ENCODE data around the gene ZFPM1. TPM values are rescaled to one million over a fixed set of nuclear protein-coding genes. Genes with fewer than 3 reads are reported as not detected.

Gene ZFPM1
- total and polyA plus RNA-seq, 4 donors = 0.59 to 8.7 (median 5.7) TPM

DNA sequence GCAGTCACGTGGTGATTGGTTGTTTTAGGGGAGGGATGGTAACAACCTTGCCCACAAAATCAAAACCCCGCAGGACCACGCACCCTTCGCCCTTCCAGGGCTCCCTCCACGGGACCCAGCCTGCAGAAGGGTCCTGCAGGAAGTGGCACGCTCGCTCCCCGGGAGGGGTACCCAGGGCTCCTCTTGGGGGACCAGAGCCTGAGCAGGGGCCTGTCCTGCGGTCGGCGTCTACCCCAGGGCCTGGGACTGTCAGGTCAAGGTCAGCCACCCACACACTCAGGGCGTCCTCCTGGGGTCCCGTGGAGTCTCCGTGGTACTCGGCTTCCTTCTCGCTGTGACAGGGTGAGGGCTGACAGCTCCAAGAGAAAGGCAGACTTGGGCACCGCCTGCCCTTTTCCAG lies 36.4 kb upstream of the ZFPM1 start:
- Histone ChIP-seq H3K4me1 (ENCODE audit: control insufficient read depth, insufficient read depth, low read length) (peaks cover 18% of the 10 kb centered on the region), H3K27me3 (ENCODE audit: control insufficient read depth, insufficient read depth, low read length) (no peaks in the 10 kb centered on the region), H3K27ac (ENCODE audit: low read depth, low read length) (no peak overlapping the region), H3K4me3 (ENCODE audit: low read depth, low read length) (no peak overlapping the region), H3K9me3 (ENCODE audit: control insufficient read depth, insufficient read depth, low read length) (no peaks in the 10 kb centered on the region), H3K36me3 (ENCODE audit: control insufficient read depth, insufficient read depth, low read length) (peaks cover 37% of the 10 kb centered on the region)
- 83% methylated on average over 16 of the region's 17 CpGs for WGBS (ENCODE audit: insufficient coverage)
- DNase-seq (ENCODE audit: low read depth in 4 of 6, low spot score in 6 of 6) = no peak

DNA sequence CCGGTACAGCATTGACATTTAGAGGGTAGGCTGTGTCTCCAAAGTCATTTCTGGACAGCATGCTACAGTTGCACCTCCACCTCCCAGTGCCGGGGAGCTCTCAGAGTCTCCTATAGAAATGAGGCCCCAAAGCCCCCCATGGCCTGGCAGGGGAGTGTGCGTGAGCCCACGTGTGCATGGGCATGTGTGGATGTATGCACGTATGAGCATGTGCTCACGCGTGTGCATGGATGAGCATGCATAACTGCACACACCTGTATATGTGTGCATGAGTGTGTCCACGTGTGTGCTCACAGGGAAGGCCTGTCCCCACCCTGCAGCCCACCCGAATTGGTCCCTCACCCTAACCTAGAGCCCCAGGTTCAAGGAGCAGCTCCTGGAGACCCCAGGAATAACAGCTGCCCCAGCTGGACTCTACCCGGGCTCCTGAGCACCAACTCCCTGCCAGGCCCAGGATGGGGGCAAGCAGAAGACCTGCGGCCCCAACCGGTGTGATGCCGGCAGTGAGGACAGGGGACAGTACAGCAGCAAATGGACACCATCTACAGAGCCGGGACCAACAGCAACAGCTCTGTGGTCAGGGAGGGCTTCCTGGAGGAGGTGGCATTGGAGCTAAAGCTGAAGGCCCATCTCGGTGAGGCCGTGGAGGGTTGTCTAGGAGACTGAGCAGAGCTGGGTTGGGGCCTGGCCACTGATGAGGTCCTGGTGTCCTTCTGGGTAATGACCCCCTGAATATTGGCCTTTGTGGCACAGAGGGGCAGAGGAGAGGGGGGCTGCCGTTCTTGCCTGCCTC lies 35.2 kb upstream of the ZFPM1 start:
- peaks cover 34% of the 10 kb centered on the region for H3K36me3 ChIP-seq (ENCODE audit: control insufficient read depth, insufficient read depth, low read length)
- no peak for DNase-seq (ENCODE audit: low read depth in 4 of 6, low spot score in 6 of 6)
- H3K9me3 ChIP-seq (ENCODE audit: control insufficient read depth, insufficient read depth, low read length) = no peaks in the 10 kb centered on the region
- peaks cover 15% of the 10 kb centered on the region for H3K4me1 ChIP-seq (ENCODE audit: control insufficient read depth, insufficient read depth, low read length)
- WGBS (ENCODE audit: insufficient coverage) = 86% methylated on average over 16 of the region's 17 CpGs
- no peak overlapping the region for H3K4me3 ChIP-seq (ENCODE audit: low read depth, low read length)
- no peaks in the 10 kb centered on the region for H3K27me3 ChIP-seq (ENCODE audit: control insufficient read depth, insufficient read depth, low read length)
- H3K27ac ChIP-seq (ENCODE audit: low read depth, low read length) = no peak overlapping the region

DNA sequence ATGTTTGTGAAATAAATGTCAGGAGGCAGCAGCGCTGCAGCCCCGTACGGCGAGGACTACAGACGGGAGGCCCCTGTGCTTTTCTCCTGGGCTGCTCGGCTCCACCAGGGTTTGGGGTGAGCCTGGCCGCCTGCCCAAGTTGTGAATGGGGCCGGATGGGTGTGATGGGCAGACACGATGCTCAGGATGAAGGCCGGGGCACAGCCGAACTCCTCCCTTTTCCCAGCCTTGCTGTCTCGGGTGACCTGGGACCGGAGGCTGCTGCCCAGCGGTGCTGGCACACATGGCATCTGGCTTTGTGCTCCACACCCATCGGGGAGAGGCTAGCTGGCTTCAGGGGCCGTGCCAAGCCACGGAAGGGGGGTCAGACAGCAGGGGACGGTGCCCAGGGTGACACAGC lies 34.2 kb upstream of the ZFPM1 start:
- Histone ChIP-seq H3K9me3 (ENCODE audit: control insufficient read depth, insufficient read depth, low read length) (no peaks in the 10 kb centered on the region), H3K27ac (ENCODE audit: low read depth, low read length) (no peak overlapping the region), H3K27me3 (ENCODE audit: control insufficient read depth, insufficient read depth, low read length) (no peaks in the 10 kb centered on the region), H3K36me3 (ENCODE audit: control insufficient read depth, insufficient read depth, low read length) (peaks cover 27% of the 10 kb centered on the region), H3K4me1 (ENCODE audit: control insufficient read depth, insufficient read depth, low read length) (peaks cover 16% of the 10 kb centered on the region), H3K4me3 (ENCODE audit: low read depth, low read length) (no peak overlapping the region)
- WGBS (ENCODE audit: insufficient coverage) = 70% methylated on average over 18 of the region's 18 CpGs
- DNase-seq (ENCODE audit: low read depth in 4 of 6, low spot score in 6 of 6) = no peak

DNA sequence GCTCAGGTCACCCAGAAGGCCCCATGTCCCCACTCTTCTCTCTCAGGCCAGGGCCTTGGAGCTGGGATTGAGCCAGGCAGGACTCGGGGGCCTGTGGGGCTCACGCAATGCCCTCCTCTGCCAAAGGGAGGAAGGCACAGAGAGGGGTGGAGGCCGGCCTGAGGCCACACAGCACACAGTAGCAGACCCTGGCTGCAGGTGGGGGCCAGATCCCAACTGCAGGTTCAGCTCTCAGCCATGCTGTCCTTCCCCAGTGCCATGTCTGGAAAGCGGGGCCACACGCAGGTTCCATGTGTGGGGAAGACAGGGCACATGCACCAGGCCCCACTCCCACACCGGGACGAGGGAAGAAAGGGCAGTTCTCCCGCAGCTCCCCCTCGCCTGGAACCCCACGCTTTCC lies 33.3 kb upstream of the ZFPM1 start:
- Histone ChIP-seq H3K36me3 (ENCODE audit: control insufficient read depth, insufficient read depth, low read length) (peaks cover 24% of the 10 kb centered on the region), H3K9me3 (ENCODE audit: control insufficient read depth, insufficient read depth, low read length) (no peaks in the 10 kb centered on the region), H3K4me1 (ENCODE audit: control insufficient read depth, insufficient read depth, low read length) (peaks cover 25% of the 10 kb centered on the region), H3K27ac (ENCODE audit: low read depth, low read length) (no peak overlapping the region), H3K27me3 (ENCODE audit: control insufficient read depth, insufficient read depth, low read length) (no peaks in the 10 kb centered on the region), H3K4me3 (ENCODE audit: low read depth, low read length) (no peak overlapping the region)
- 91% methylated on average over 8 of the region's 10 CpGs for WGBS (ENCODE audit: insufficient coverage)
- DNase-seq (ENCODE audit: low read depth in 4 of 6, low spot score in 6 of 6) = no peak

DNA sequence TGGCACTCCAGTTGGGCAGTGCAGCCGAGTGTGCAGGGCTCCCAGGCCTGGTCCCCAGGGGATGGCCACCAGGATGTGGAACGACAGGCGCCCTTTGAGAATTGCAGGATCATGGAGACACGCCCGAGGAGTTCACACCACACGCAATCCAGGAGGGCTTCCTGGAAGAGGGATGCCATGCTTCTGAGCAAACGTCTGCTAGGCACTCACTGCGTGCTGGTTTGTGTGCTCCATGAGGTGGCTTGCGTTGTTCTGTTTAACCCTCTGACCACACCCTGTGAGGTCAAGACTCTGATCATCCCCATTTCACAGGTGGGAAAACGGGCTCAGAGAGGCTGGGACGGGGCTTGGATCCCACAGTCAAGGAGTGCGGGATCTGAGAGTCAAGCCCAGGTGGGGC lies 32.6 kb upstream of the ZFPM1 start:
- Histone ChIP-seq H3K4me1 (ENCODE audit: control insufficient read depth, insufficient read depth, low read length) (peaks cover 28% of the 10 kb centered on the region), H3K27ac (ENCODE audit: low read depth, low read length) (no peak overlapping the region), H3K36me3 (ENCODE audit: control insufficient read depth, insufficient read depth, low read length) (peaks cover 23% of the 10 kb centered on the region), H3K9me3 (ENCODE audit: control insufficient read depth, insufficient read depth, low read length) (no peaks in the 10 kb centered on the region), H3K4me3 (ENCODE audit: low read depth, low read length) (no peak overlapping the region), H3K27me3 (ENCODE audit: control insufficient read depth, insufficient read depth, low read length) (no peaks in the 10 kb centered on the region)
- DNase-seq (ENCODE audit: low read depth in 4 of 6, low spot score in 6 of 6) = no peak
- 92% methylated on average over 11 of the region's 12 CpGs for WGBS (ENCODE audit: insufficient coverage)

DNA sequence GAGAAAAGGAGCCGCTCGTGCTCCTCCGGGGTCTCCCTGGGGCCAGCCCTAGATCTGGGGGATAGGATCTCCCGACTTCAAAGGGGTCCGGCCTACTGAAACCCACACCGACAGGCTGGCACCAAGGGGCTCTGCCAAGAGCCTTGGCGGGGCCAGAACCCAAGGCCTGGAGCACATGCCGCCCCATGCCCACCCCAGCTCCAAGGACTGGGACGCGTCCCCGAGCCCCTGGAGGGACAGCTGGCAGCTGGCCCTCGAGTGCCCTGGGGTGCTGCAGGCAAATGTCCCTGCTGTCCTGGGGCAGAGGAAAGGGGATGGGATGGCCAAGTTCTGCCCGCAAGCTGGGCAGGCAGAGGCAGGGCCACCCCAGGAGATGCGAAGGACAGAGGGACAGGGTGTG lies 31.8 kb upstream of the ZFPM1 start:
- no peak for DNase-seq (ENCODE audit: low read depth in 4 of 6, low spot score in 6 of 6)
- H3K27me3 ChIP-seq (ENCODE audit: control insufficient read depth, insufficient read depth, low read length) = no peaks in the 10 kb centered on the region
- H3K4me3 ChIP-seq (ENCODE audit: low read depth, low read length) = no peak overlapping the region
- peaks cover 20% of the 10 kb centered on the region for H3K4me1 ChIP-seq (ENCODE audit: control insufficient read depth, insufficient read depth, low read length)
- no peak overlapping the region for H3K27ac ChIP-seq (ENCODE audit: low read depth, low read length)
- no peaks in the 10 kb centered on the region for H3K9me3 ChIP-seq (ENCODE audit: control insufficient read depth, insufficient read depth, low read length)
- 91% methylated on average over 13 of the region's 14 CpGs for WGBS (ENCODE audit: insufficient coverage)
- H3K36me3 ChIP-seq (ENCODE audit: control insufficient read depth, insufficient read depth, low read length) = peaks cover 29% of the 10 kb centered on the region

DNA sequence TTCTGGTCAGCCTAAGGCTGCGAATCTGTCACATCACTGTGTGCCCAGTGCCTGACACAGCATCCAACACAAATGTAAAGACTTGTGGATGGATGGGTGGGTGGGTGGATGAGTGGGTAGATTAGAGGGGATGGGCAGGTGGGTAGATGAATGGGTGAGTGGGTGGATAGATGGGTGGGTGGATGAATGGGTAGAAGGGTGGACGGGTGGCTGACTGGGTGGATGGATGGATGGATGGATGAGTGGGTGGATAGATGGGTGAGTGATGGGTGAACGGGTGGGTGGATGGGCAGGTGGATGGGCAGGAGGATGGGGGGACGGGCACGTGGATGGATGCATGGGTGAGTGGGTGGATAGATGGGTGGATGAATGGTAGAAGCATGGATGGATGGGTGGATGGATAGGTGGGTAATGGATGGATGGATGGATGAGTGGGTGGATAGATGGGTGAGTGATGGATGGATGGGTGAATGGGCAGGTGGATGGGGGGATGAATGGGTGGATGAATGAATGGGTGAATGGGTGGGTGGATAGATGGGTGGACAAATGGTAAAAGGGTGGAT lies 31.1 kb upstream of the ZFPM1 start:
- Histone ChIP-seq H3K4me3 (ENCODE audit: low read depth, low read length) (no peak overlapping the region), H3K27me3 (ENCODE audit: control insufficient read depth, insufficient read depth, low read length) (no peaks in the 10 kb centered on the region), H3K9me3 (ENCODE audit: control insufficient read depth, insufficient read depth, low read length) (no peaks in the 10 kb centered on the region), H3K27ac (ENCODE audit: low read depth, low read length) (no peak overlapping the region), H3K4me1 (ENCODE audit: control insufficient read depth, insufficient read depth, low read length) (peaks cover 16% of the 10 kb centered on the region), H3K36me3 (ENCODE audit: control insufficient read depth, insufficient read depth, low read length) (peaks cover 31% of the 10 kb centered on the region)
- 45% methylated on average over 4 of the region's 5 CpGs for WGBS (ENCODE audit: insufficient coverage)
- no peak for DNase-seq (ENCODE audit: low read depth in 4 of 6, low spot score in 6 of 6)

DNA sequence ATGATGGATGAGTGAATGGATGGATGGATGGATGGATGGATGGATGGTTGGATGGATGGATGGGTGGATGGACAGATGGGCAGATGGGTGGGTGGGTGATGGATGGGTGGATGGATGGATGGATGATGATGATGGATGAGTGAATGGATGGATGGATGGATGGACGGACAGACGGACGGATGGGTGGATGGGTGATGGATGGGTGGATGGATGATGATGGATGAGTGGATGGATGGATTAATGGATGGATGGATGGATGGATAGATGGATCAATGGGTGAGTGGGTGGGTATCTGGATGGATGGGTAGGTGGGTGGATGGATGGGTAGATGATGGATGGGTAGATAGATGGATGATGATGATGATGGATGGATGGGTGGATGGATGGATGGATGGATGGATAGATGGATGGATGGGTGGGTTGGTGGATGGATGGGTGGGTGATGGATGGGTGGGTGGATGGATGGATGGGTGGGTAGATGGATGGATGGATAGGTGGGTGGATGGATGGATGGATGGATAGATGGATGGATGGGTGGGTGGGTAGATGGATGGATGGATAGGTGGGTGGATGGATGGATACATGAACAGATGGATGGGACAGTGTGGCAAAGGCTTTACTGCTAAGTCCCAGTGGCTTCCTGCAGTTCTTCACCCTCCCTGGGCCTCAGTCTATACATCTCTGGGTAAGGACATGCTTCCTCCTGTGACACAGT lies 30.2 kb upstream of the ZFPM1 start:
- Histone ChIP-seq H3K9me3 (ENCODE audit: control insufficient read depth, insufficient read depth, low read length) (no peaks in the 10 kb centered on the region), H3K4me3 (ENCODE audit: low read depth, low read length) (no peak overlapping the region), H3K27me3 (ENCODE audit: control insufficient read depth, insufficient read depth, low read length) (no peaks in the 10 kb centered on the region), H3K4me1 (ENCODE audit: control insufficient read depth, insufficient read depth, low read length) (peaks cover 16% of the 10 kb centered on the region), H3K36me3 (ENCODE audit: control insufficient read depth, insufficient read depth, low read length) (peaks cover 40% of the 10 kb centered on the region), H3K27ac (ENCODE audit: low read depth, low read length) (no peak overlapping the region)
- no peak for DNase-seq (ENCODE audit: low read depth in 4 of 6, low spot score in 6 of 6)
- 39% methylated on average over 3 of the region's 3 CpGs for WGBS (ENCODE audit: insufficient coverage)

DNA sequence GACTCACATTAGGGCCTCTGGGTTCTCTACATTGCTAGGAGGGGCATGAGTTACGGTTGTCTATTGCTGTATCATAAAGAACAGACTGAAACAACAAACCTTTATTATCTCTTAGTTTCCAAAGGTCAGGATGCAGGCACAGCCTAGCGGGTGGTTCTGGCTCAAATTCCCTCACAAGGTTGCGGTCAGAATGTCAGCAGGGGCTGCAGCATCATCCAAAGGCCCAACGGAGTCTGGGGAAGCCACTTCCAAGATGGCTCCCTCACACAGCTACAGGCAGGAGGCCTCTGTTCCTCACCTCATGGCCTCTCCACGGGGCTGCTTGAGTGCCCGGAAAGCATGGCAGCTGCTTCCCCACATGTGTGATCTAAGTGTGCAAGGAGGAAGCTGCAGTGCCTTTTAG lies 29.6 kb upstream of the ZFPM1 start:
- WGBS (ENCODE audit: insufficient coverage) = 68% methylated on average over 3 of the region's 6 CpGs
- H3K4me3 ChIP-seq (ENCODE audit: low read depth, low read length) = no peak overlapping the region
- no peaks in the 10 kb centered on the region for H3K9me3 ChIP-seq (ENCODE audit: control insufficient read depth, insufficient read depth, low read length)
- DNase-seq (ENCODE audit: low read depth in 4 of 6, low spot score in 6 of 6) = no peak
- H3K27me3 ChIP-seq (ENCODE audit: control insufficient read depth, insufficient read depth, low read length) = no peaks in the 10 kb centered on the region
- peaks cover 16% of the 10 kb centered on the region for H3K4me1 ChIP-seq (ENCODE audit: control insufficient read depth, insufficient read depth, low read length)
- H3K36me3 ChIP-seq (ENCODE audit: control insufficient read depth, insufficient read depth, low read length) = peaks cover 45% of the 10 kb centered on the region
- H3K27ac ChIP-seq (ENCODE audit: low read depth, low read length) = no peak overlapping the region

All from spinal cord (tissue), 10 donors.